Midbrain (tissue), 1 donor: ENCODE measurements around the gene PRDM16.

Source experiments
- DNase-seq: peaks from one replicate; lab custom pipeline; 2025; lab: John Stamatoyannopoulos, UW

Gene PRDM16

GRCh38 chr1:3373700-3374405 is 304.9 kb downstream of the PRDM16 start:
- no peak for DNase-seq

GRCh38 chr1:3375245-3375644 is 306.2 kb downstream of the PRDM16 start:
- DNase-seq = no peak

- no peak for DNase-seq
Observed at GRCh38 chr1:3377166-3377565, 308.2 kb downstream of the PRDM16 start.

GRCh38 chr1:3377604-3378279 is 308.7 kb downstream of the PRDM16 start:
- DNase-seq = no peak

- no peak for DNase-seq
Observed at GRCh38 chr1:3378411-3379208, 309.6 kb downstream of the PRDM16 start.

- no peak for DNase-seq
Observed at GRCh38 chr1:3379934-3380333, 310.9 kb downstream of the PRDM16 start.

- no peak for DNase-seq
Observed at GRCh38 chr1:3380469-3380868, 311.5 kb downstream of the PRDM16 start.

- no peak for DNase-seq
Observed at GRCh38 chr1:3381901-3382300, 312.9 kb downstream of the PRDM16 start.

GRCh38 chr1:3382326-3383057 is 313.5 kb downstream of the PRDM16 start:
- no peak for DNase-seq

- no peak for DNase-seq
Observed at GRCh38 chr1:3383679-3384078, 314.7 kb downstream of the PRDM16 start.

- no peak for DNase-seq
Observed at GRCh38 chr1:3384407-3384806, 315.4 kb downstream of the PRDM16 start.

- no peak for DNase-seq
Observed at GRCh38 chr1:3386205-3387002, 317.4 kb downstream of the PRDM16 start.

- no peak for DNase-seq
Observed at GRCh38 chr1:3387401-3387800, 318.4 kb downstream of the PRDM16 start.

GRCh38 chr1:3389093-3389833 is 320.3 kb downstream of the PRDM16 start:
- DNase-seq = no peak

GRCh38 chr1:3390291-3390690 is 321.3 kb downstream of the PRDM16 start:
- DNase-seq = no peak

GRCh38 chr1:3391711-3392110 is 322.7 kb downstream of the PRDM16 start:
- no peak for DNase-seq

- no peak for DNase-seq
Observed at GRCh38 chr1:3393024-3393986, 324.3 kb downstream of the PRDM16 start.

GRCh38 chr1:3393987-3394920 is 325.3 kb downstream of the PRDM16 start:
- DNase-seq = peak; percentile 6
